Measurements from ENCODE around the gene BEND6. TPM values are rescaled to one million over a fixed set of nuclear protein-coding genes. Genes with fewer than 3 reads are reported as not detected.

The BEND6 gene
- total and polyA plus RNA-seq, 2 donors (not counting 3 experiments of a cell fraction or from before 2014, with no cell fraction given): 0.15 to 0.66 TPM

DNA sequence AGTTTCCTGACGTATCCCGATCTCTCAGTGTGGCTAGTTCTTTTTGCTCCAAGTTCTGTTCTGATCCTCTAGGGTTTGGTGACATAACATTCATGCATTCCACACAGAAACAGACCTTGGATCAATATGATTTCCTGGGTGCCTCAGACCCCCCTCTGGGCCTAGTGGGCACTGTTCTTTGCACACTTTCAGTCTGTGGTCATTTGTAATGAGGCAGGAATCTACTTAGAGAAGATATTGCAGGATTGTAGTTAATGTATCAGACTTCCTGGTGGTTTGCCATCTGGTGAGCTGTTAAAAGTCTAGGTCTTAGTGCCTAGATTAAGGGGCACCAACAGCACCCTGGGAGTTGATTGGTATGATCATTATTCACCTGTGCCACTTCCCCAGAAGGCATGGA, 7.5 kb downstream of the BEND6 start:
- no peaks in the 10 kb centered on the region for H3K9me1 ChIP-seq (replicated peaks; ENCODE audit: control insufficient read depth, extremely low read depth, insufficient read depth, low read length)
- no peaks in the 10 kb centered on the region for H3K36me3 ChIP-seq (ENCODE audit: control insufficient read depth in 2 of 2, extremely low read depth in 1 of 2, insufficient read depth in 2 of 2, low read length in 2 of 2)
- BruUV-seq (replicated peaks): no TSS peak
- DNase-seq (ENCODE audit: low read depth, low spot score) (no peak), FAIRE-seq (no peak)
- H2AFZ ChIP-seq (ENCODE audit: low read depth, low read length): no peak overlapping the region
- H3K4me2 ChIP-seq (ENCODE audit: insufficient read depth, low read length): no peak overlapping the region
- no peaks in the 10 kb centered on the region for H3K79me2 ChIP-seq (ENCODE audit: control insufficient read depth, insufficient read depth, low read length)
- H3K4me1 ChIP-seq (ENCODE audit: control insufficient read depth, extremely low read depth, insufficient read depth, low read length): no peaks in the 10 kb centered on the region
- H3K27ac ChIP-seq (ENCODE audit: insufficient read depth, low read depth, low read length): no peak overlapping the region
- intact Hi-C loops (cut with micrococcal nuclease) (no loop called here), dilution Hi-C loops (cut with MboI; ENCODE audit: extremely low pct_ligation_motif_present, low sequenced_read_pairs) (no loop called here)
- no peaks in the 10 kb centered on the region for H4K20me1 ChIP-seq (replicated peaks; ENCODE audit: control insufficient read depth, extremely low read depth, insufficient read depth, low read length)
- ChIA-PET CTCF (interaction anchor here (1.1 kb wide), 1 partner anchor 325 kb away, joined by 3 read pairs; no protein-coding TSS in a partner anchor), POLR2A (no interaction called here)
- H3K9ac ChIP-seq (replicated peaks; ENCODE audit: extremely low read depth, insufficient read depth, low read length): no peak overlapping the region
- no peaks in the 10 kb centered on the region for H3K27me3 ChIP-seq (ENCODE audit: control insufficient read depth in 2 of 2, insufficient read depth in 2 of 2, low read length in 2 of 2)
- H3K9me3 ChIP-seq (replicated peaks; ENCODE audit: control insufficient read depth, insufficient read depth, low read length): no peaks in the 10 kb centered on the region
- TF ChIP-seq, protein P1, sequence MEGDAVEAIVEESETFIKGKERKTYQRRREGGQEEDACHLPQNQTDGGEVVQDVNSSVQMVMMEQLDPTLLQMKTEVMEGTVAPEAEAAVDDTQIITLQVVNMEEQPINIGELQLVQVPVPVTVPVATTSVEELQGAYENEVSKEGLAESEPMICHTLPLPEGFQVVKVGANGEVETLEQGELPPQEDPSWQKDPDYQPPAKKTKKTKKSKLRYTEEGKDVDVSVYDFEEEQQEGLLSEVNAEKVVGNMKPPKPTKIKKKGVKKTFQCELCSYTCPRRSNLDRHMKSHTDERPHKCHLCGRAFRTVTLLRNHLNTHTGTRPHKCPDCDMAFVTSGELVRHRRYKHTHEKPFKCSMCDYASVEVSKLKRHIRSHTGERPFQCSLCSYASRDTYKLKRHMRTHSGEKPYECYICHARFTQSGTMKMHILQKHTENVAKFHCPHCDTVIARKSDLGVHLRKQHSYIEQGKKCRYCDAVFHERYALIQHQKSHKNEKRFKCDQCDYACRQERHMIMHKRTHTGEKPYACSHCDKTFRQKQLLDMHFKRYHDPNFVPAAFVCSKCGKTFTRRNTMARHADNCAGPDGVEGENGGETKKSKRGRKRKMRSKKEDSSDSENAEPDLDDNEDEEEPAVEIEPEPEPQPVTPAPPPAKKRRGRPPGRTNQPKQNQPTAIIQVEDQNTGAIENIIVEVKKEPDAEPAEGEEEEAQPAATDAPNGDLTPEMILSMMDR (IDR thresholded peaks at IDR 0.05; ENCODE audit: extremely low read depth in 1 of 2, insufficient read depth in 1 of 2, low read depth in 1 of 2, low read length in 2 of 2): no peak
- TF ChIP-seq POLR2A (IDR thresholded peaks at IDR 0.05; ENCODE audit: low read depth, low read length) (no peak), FOS (IDR thresholded peaks at IDR 0.05; ENCODE audit: borderline replicate concordance, insufficient read depth, low read length) (no peak), GATA2 (IDR thresholded peaks at IDR 0.05; ENCODE audit: insufficient read depth, insufficient read length, low read depth, low read length) (no peak), MAX (IDR thresholded peaks at IDR 0.05; ENCODE audit: insufficient read depth, insufficient read length) (no peak), POLR2AphosphoS5 (IDR thresholded peaks at IDR 0.05; ENCODE audit: insufficient read depth, low read depth, low read length) (no peak), JUN (IDR thresholded peaks at IDR 0.05; ENCODE audit: borderline replicate concordance, insufficient read depth, insufficient read length, low read depth) (no peak), MYC (IDR thresholded peaks at IDR 0.05; ENCODE audit: low read depth, low read length) (no peak), EZH2 (IDR thresholded peaks at IDR 0.05; ENCODE audit: borderline replicate concordance, low read depth, low read length, severe bottlenecking) (no peak)
- no peak overlapping the region for H3K4me3 ChIP-seq (replicated peaks in 1 of 3; ENCODE audit: insufficient read depth in 1 of 3, low read depth in 1 of 3, low read length in 3 of 3)

Data from endothelial cell of umbilical vein (primary cell).